Calu3 (cell line): ENCODE data around the gene C12orf50. TPM values are rescaled to one million over a fixed set of nuclear protein-coding genes. Genes with fewer than 3 reads are reported as not detected.

ENCODE experiments used
- BruUV-seq: library from RNA; stranded (reverse); fragments of 400-500 nt; replicated peaks from 2 replicates; lab custom pipeline; 2021; lab: Mats Ljungman, UMichigan
- CTCF ChIA-PET: fragments of 300-600 bp; sonication (Branson Sonifier 250); formaldehyde crosslinking; loops from one replicate; lab custom pipeline; 2022; ENCODE audit warnings: antibody characterized with exemption; lab: Charles Lee
- DNase-seq: peaks from one replicate; pipeline ENCODE4 v3.0.0; 2022
- H3K27ac Mint-ChIP-seq: one replicate; pipeline ENCODE4 v1.8.0; 2022; ENCODE audit warnings: mixed read lengths; ENCODE audit not compliant: unreplicated experiment
- H3K27me3 Mint-ChIP-seq: one replicate; pipeline ENCODE4 v1.8.0; 2022; ENCODE audit warnings: mixed read lengths; ENCODE audit not compliant: unreplicated experiment
- H3K36me3 Mint-ChIP-seq: one replicate; pipeline ENCODE4 v1.8.0; 2022; ENCODE audit warnings: mild to moderate bottlenecking, moderate library complexity, mixed read lengths; ENCODE audit not compliant: insufficient read depth, unreplicated experiment
- H3K4me1 Mint-ChIP-seq: one replicate; pipeline ENCODE4 v1.8.0; 2022; ENCODE audit warnings: mild to moderate bottlenecking, low read depth, mixed read lengths; ENCODE audit not compliant: unreplicated experiment
- H3K4me3 Mint-ChIP-seq: one replicate; pipeline ENCODE4 v1.8.0; 2022; ENCODE audit warnings: mild to moderate bottlenecking, low read depth, moderate library complexity, mixed read lengths; ENCODE audit not compliant: unreplicated experiment
- H3K9me3 Mint-ChIP-seq: one replicate; pipeline ENCODE4 v1.8.0; 2022; ENCODE audit warnings: low read depth, mixed read lengths; ENCODE audit not compliant: unreplicated experiment
- CTCF ChIP-seq: fragments of 200-600 bp; IDR thresholded peaks from one replicate; pipeline ENCODE4 v1.8.0; 2022; ENCODE audit warnings: antibody characterized with exemption; ENCODE audit not compliant: unreplicated experiment
- intact Hi-C: fragments of 100-400 bp; cut with micrococcal nuclease; formaldehyde crosslinking; loops from one replicate; pipeline ENCODE4 v1.10.0; 2022; ENCODE audit not compliant: unreplicated experiment
- total RNA-seq: library from RNA; stranded (reverse); gene quantifications from 2 replicates; pipeline ENCODE4 v1.2.3, GENCODE V29; 2022

Gene C12orf50
- total RNA-seq, 1 experiment from 2014 or later, result 0.33 TPM

- no peaks in the 10 kb centered on the region for H3K36me3 Mint-ChIP-seq
These were observed 97.4 kb downstream of the C12orf50 start for GRCh38 chr12:87931812-87932211.

GRCh38 chr12:87930627-87931026 is 98.6 kb downstream of the C12orf50 start:
- no peak for TF ChIP-seq CTCF
- Mint-ChIP-seq H3K27me3 (no peaks in the 10 kb centered on the region), H3K36me3 (no peaks in the 10 kb centered on the region), H3K4me1 (no peaks in the 10 kb centered on the region), H3K4me3 (no peak overlapping the region), H3K27ac (no peak overlapping the region), H3K9me3 (peaks cover under 1% of the 10 kb centered on the region)
- intact Hi-C loops, result no loop called here
- BruUV-seq, result no TSS peak
- CTCF ChIA-PET, result no interaction called here
- no peak for DNase-seq

More at GRCh38 chr12:87931812-87932211, 97.4 kb downstream of the C12orf50 start:
- TF ChIP-seq CTCF, result no peak
- CTCF ChIA-PET, result no interaction called here
- Mint-ChIP-seq H3K4me1 (no peaks in the 10 kb centered on the region), H3K9me3 (peaks cover 7% of the 10 kb centered on the region), H3K27me3 (no peaks in the 10 kb centered on the region), H3K4me3 (no peak overlapping the region), H3K27ac (no peak overlapping the region)
- BruUV-seq, result no TSS peak
- intact Hi-C loops, result no loop called here
- DNase-seq, result no peak

Other genes starting within 250 kb of the C12orf50 start
- gene CEP290, start 112.7 kb upstream of the C12orf50 start, total RNA-seq, result 14.1 and 18.8 TPM in 2 replicates
- 24.5 and 30.8 TPM in 2 replicates for gene TMTC3, start 112.9 kb upstream of the C12orf50 start, total RNA-seq